Type B pancreatic cell (in vitro differentiated cells): ENCODE results near the gene CEP104. TPM values are rescaled to one million over a fixed set of nuclear protein-coding genes. Genes with fewer than 3 reads are reported as not detected.

Source experiments
- DNase-seq: peaks from one replicate; pipeline ENCODE4 v3.0.0; 2021; ENCODE audit warnings: mixed read lengths; ENCODE audit not compliant: unreplicated experiment; ENCODE audit errors: extremely low spot score
- H3K27ac Mint-ChIP-seq: 2 replicates; pipeline ENCODE4 v1.8.0; 2021; ENCODE audit warnings: mild to moderate bottlenecking, mixed read lengths
- H3K27me3 Mint-ChIP-seq: 2 replicates; pipeline ENCODE4 v1.8.0; 2021; ENCODE audit warnings: mixed read lengths
- H3K36me3 Mint-ChIP-seq: 2 replicates; pipeline ENCODE4 v1.8.0; 2021; ENCODE audit warnings: mixed read lengths
- H3K4me1 Mint-ChIP-seq: one replicate; pipeline ENCODE4 v1.8.0; 2021; ENCODE audit warnings: mixed read lengths; ENCODE audit not compliant: unreplicated experiment
- H3K4me3 Mint-ChIP-seq: 2 replicates; pipeline ENCODE4 v1.8.0; 2021; ENCODE audit warnings: mild to moderate bottlenecking, mixed read lengths
- H3K9me3 Mint-ChIP-seq: 2 replicates; pipeline ENCODE4 v1.8.0; 2021; ENCODE audit warnings: mixed read lengths
- CTCF ChIP-seq: fragments of 200-600 bp; sonication (generic); conservative IDR thresholded peaks from 2 replicates; pipeline ENCODE4 v1.5.0; 2021; ENCODE audit warnings: antibody characterized with exemption, mild to moderate bottlenecking
- total RNA-seq: library from RNA; stranded (reverse); gene quantifications from 2 replicates; pipeline ENCODE4 v1.2.1, GENCODE V29; 2021; ENCODE audit warnings: low replicate concordance

The CEP104 gene
- total RNA-seq, 1 donor from 2014 or later = 41.9 TPM

- Mint-ChIP-seq H3K27me3 (no peaks in the 10 kb centered on the region), H3K4me3 (no peak overlapping the region), H3K36me3 (peaks cover 5% of the 10 kb centered on the region), H3K27ac (no peak overlapping the region), H3K4me1 (peaks cover 5% of the 10 kb centered on the region), H3K9me3 (no peaks in the 10 kb centered on the region)
- no peak for DNase-seq
- TF ChIP-seq CTCF = no peak
Measured at GRCh38 chr1:3817821-3818597, 39.0 kb downstream of the CEP104 start.

DNA sequence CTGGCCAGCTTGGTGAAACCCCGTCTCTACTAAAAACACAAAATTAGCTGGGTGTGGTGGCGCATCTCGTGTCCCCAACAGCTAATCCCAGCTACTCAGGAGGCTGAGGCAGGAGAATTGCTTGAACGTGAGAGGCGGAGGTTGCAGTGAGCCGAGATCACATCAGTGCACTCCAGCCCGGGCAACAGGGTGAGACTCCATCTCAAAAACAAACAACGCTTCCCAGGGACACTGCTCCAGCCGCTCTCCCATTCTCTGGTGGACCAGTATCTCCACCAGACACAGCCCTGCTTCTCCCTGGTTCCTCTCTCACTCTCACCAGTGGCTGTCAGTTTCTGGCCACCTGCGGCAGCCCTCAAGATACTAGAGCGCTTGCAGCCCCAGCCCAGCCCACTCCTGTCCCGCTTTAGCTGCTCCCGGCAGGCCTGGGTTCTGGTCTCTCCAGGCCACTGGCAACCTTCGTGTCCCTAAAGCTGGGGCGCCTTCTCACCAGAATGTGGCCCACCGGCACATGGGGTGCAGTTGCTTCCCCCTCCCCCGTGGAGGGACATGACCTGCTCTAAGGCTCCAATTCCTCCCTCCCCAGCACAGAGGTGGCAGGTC is 39.8 kb downstream of the CEP104 start:
- no peak overlapping the region for H3K27ac Mint-ChIP-seq
- H3K4me3 Mint-ChIP-seq = no peak overlapping the region
- DNase-seq = no peak
- H3K9me3 Mint-ChIP-seq = no peaks in the 10 kb centered on the region
- H3K36me3 Mint-ChIP-seq = peaks cover 5% of the 10 kb centered on the region
- no peaks in the 10 kb centered on the region for H3K27me3 Mint-ChIP-seq
- no peak for TF ChIP-seq CTCF
- H3K4me1 Mint-ChIP-seq = peaks cover 5% of the 10 kb centered on the region

DNA sequence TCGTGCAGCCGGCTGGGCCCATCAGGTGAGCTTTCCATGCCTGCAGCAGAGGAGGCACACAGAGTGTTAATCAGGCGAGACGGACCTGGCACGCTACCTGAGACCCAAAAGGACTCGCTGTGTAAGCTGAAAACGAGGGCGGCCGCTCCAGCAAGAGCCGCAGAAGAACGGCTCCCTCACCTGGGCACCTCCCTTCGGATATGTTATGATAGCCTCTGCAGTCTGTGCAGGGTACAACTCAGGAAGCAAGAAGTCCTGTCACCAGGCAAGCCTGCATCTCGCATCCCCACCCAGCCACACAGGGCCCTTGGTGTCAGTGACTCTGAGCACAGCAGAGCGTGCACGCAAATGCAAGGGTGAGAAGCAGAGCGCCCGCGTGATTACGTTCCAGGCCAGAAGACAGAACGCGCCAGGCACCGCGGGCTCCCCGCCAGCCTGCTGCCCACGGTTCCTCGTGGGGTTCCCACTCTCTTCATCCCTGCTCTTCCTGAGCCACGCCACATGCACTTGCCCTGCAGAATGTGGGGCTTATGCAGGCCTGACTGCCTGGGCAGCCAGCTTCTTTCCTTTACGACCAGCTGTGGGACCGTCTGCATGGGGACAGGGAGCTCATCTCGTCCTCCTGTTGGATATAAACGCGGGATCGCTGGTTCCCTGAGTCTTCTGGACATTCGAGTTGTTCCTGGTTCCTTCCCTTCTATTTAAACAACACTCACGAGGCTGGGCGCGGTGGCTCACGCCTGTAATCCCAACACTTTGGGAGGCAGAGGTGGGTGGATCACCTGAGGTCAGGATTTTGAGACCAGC is 40.5 kb downstream of the CEP104 start:
- Mint-ChIP-seq H3K27ac (no peak overlapping the region), H3K27me3 (peaks cover under 1% of the 10 kb centered on the region), H3K9me3 (no peaks in the 10 kb centered on the region), H3K4me3 (no peak overlapping the region), H3K36me3 (peaks cover 5% of the 10 kb centered on the region), H3K4me1 (peaks cover 5% of the 10 kb centered on the region)
- TF ChIP-seq CTCF = no peak
- no peak for DNase-seq

GRCh38 chr1:3814771-3815561 is 42.0 kb downstream of the CEP104 start:
- TF ChIP-seq CTCF = no peak
- Mint-ChIP-seq H3K27ac (no peak overlapping the region), H3K9me3 (no peaks in the 10 kb centered on the region), H3K27me3 (peaks cover 2% of the 10 kb centered on the region), H3K36me3 (peaks cover 2% of the 10 kb centered on the region), H3K4me3 (no peak overlapping the region), H3K4me1 (peaks cover 5% of the 10 kb centered on the region)
- no peak for DNase-seq

GRCh38 chr1:3814065-3814464 is 42.9 kb downstream of the CEP104 start:
- peaks cover 2% of the 10 kb centered on the region for H3K27me3 Mint-ChIP-seq

More at GRCh38 chr1:3814065-3814464, 42.9 kb downstream of the CEP104 start:
- no peak overlapping the region for H3K4me3 Mint-ChIP-seq
- no peak overlapping the region for H3K27ac Mint-ChIP-seq
- no peak for DNase-seq
- no peaks in the 10 kb centered on the region for H3K4me1 Mint-ChIP-seq
- no peaks in the 10 kb centered on the region for H3K9me3 Mint-ChIP-seq
- H3K36me3 Mint-ChIP-seq = no peaks in the 10 kb centered on the region
- no peak for TF ChIP-seq CTCF
